Activated naive CD4-positive, alpha-beta T cell treated with anti-CD3 and anti-CD28 coated beads for 36 hours (primary cell): ENCODE measurements around the gene MARCHF10. TPM values are rescaled to one million over a fixed set of nuclear protein-coding genes. Genes with fewer than 3 reads are reported as not detected.
"Not testable (repeated sequence)": the region's sequence is repeated elsewhere in the genome, so short reads cannot be mapped to it uniquely, and the experiment has no call there.

Experiments
- CTCF ChIA-PET: fragments of 350-600 bp; sonication (Branson Sonifier 250); formaldehyde crosslinking; loops from one replicate; lab custom pipeline; 2021; ENCODE audit warnings: antibody characterized with exemption; lab: Charles Lee
- DNase-seq: peaks from one replicate; pipeline ENCODE4 v3.0.0-alpha.2; 2020
- H3K27ac Mint-ChIP-seq: one replicate; pipeline ENCODE4 v1.8.0; 2021; ENCODE audit warnings: mild to moderate bottlenecking, mixed read lengths
- H3K27me3 Mint-ChIP-seq: one replicate; pipeline ENCODE4 v1.8.0; 2021; ENCODE audit warnings: low read depth, mixed read lengths
- H3K36me3 Mint-ChIP-seq: one replicate; pipeline ENCODE4 v1.8.0; 2021; ENCODE audit warnings: low read depth, mixed read lengths
- H3K4me1 Mint-ChIP-seq: one replicate; pipeline ENCODE4 v1.8.0; 2021; ENCODE audit warnings: low read depth, mixed read lengths
- H3K4me3 Mint-ChIP-seq: one replicate; pipeline ENCODE4 v1.8.0; 2021; ENCODE audit warnings: mild to moderate bottlenecking, moderate library complexity, mixed read lengths
- H3K9me3 Mint-ChIP-seq: one replicate; pipeline ENCODE4 v1.8.0; 2021; ENCODE audit warnings: mixed read lengths
- intact Hi-C: fragments of 100-400 bp; cut with micrococcal nuclease; formaldehyde crosslinking; loops from one replicate; pipeline ENCODE4 v1.15.1; 2023
- total RNA-seq, 2 experiments: library from RNA; stranded (reverse); gene quantifications; one replicate each; pipeline ENCODE4 v1.2.3, GENCODE V29; 2021

Gene MARCHF10
- total RNA-seq, 2 experiments from 2014 or later = not detected

DNA sequence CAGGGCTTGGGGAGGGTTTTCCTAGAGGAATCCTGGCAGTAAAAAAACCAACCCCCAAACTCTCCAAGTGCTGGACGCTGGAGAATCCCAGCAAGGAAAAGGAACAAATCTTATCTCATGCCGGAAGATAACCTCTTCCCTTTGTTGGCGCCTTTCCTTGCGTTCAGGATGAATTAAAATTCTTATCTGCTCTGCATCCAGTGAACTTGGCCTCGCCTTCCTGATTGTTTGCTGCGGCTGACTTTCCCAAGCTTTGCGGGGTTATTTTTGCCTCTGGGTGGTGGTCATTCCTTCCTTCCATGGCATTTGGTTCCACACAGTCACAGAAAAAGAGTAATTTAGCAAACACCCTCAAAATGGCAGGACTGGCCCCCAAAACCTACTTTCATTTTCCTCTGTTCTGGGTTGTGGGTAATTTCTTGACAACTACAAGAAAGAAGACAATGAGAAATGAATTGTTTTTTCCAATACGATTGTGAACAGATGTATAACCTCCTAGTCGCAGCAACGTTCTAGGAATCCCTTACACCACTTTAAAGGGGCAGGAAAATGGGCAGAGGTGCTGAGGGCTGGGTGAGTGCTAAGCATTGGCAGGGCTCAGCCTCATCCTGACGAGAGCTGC lies 102.8 kb downstream of the MARCHF10 start:
- Mint-ChIP-seq H3K27me3 (peaks cover 34% of the 10 kb centered on the region), H3K4me1 (peaks cover 4% of the 10 kb centered on the region), H3K9me3 (peaks cover 3% of the 10 kb centered on the region), H3K36me3 (no peaks in the 10 kb centered on the region), H3K27ac (no peak overlapping the region), H3K4me3 (no peak overlapping the region)
- no peak for DNase-seq
- intact Hi-C loops = loop anchor here (10.0 kb wide), 1 partner anchor 150 kb away; no protein-coding TSS in a partner anchor
- CTCF ChIA-PET = no interaction called here

DNA sequence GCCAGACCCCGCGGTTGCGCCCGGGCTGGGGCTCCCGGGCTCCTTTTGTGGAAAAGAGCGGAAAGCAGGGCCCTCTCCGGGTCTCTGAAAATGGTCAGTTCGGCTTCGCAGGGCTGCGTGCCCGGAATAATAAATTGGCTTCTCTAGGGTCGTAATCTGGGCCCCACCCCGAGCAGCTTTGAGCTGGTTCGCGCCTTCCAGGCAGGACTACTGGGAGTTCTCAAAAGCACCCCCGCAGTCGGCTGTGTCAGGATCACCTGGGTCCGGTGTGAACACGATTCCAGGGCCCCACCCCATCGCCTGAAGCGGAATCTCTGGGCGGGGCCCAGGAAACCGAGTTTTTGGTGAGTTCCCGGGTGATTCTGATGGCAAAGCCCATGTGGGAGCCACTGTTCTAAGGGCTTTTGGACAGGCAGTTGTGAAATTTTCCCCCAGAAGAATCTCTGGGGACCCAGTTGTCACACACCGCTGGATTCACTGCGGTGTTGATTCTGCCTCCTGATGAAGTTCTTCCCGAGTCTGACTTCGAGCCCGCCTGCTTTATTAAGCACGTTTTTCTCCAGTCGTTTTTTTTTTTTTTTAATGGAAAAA lies 103.6 kb downstream of the MARCHF10 start:
- CTCF ChIA-PET = interaction anchor here (0.5 kb wide), 1 partner anchor 668 kb away, joined by 3 read pairs; no protein-coding TSS in a partner anchor
- Mint-ChIP-seq H3K9me3 (peaks cover 3% of the 10 kb centered on the region), H3K4me3 (peak overlapping the region; percentile 68), H3K27ac (no peak overlapping the region), H3K4me1 (peaks cover 4% of the 10 kb centered on the region), H3K27me3 (peaks cover 34% of the 10 kb centered on the region), H3K36me3 (no peaks in the 10 kb centered on the region)
- no peak for DNase-seq
- intact Hi-C loops = loop anchor here (1.0 to 10.0 kb wide), 3 partner anchors 20 to 264 kb away; no protein-coding TSS in a partner anchor

GRCh38 chr17:62703776-62704380 lies 104.2 kb downstream of the MARCHF10 start:
- peaks cover 34% of the 10 kb centered on the region for H3K27me3 Mint-ChIP-seq
- H3K36me3 Mint-ChIP-seq = no peaks in the 10 kb centered on the region
- peaks cover 3% of the 10 kb centered on the region for H3K9me3 Mint-ChIP-seq
- intact Hi-C loops = loop anchor here (1.0 to 10.0 kb wide), 4 partner anchors 20 to 702 kb away; no protein-coding TSS in a partner anchor
- DNase-seq = peak; percentile 71
- H3K4me3 Mint-ChIP-seq = peak overlapping the region; percentile 34
- no peak overlapping the region for H3K27ac Mint-ChIP-seq
- CTCF ChIA-PET = no interaction called here
- peaks cover 4% of the 10 kb centered on the region for H3K4me1 Mint-ChIP-seq

DNA sequence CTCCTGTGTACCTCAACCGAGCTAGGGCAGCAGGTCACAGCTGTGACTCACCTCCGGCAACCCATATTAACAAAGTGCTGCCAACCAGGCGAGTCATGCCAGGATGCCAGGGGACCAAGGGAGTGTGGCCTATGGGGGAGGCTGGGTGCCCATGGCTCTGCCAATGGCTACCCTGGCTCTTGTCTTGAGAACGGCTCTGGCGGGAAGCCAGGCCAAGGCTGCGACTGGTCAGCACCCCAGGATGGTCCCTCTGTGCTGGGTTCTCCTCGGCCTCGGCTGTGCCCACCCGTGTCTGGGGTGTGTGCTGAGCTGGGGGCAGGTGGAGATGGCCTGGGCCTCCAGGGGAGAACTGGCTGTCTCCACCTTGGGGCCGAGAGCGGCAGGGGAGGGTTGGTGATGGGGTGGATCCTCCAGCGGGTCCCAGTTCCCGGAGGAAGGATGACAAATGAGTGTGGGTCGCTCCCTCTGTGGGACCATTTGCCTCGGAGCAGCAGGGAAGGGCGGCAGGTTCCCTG lies 104.8 kb downstream of the MARCHF10 start:
- H3K27ac Mint-ChIP-seq = no peak overlapping the region
- intact Hi-C loops = loop anchor here (1.0 to 10.0 kb wide), 2 partner anchors 149 to 703 kb away; no protein-coding TSS in a partner anchor

GRCh38 chr17:62702746-62703260 lies 105.3 kb downstream of the MARCHF10 start:
- H3K4me1 Mint-ChIP-seq = peaks cover 4% of the 10 kb centered on the region
- CTCF ChIA-PET = interaction anchor here (0.6 to 1.0 kb wide), 3 partner anchors 11 to 22 kb away, joined by 3 to 4 read pairs (median 3); no protein-coding TSS in a partner anchor
- H3K9me3 Mint-ChIP-seq = no peaks in the 10 kb centered on the region
- intact Hi-C loops = loop anchor here (1.0 to 10.0 kb wide), 2 partner anchors 148 to 703 kb away; no protein-coding TSS in a partner anchor
- no peak overlapping the region for H3K27ac Mint-ChIP-seq
- H3K36me3 Mint-ChIP-seq = no peaks in the 10 kb centered on the region
- peak overlapping the region; percentile 9 for H3K4me3 Mint-ChIP-seq
- H3K27me3 Mint-ChIP-seq = peaks cover 34% of the 10 kb centered on the region
- no peak for DNase-seq

More for the DNA sequence above, 104.8 kb downstream of the MARCHF10 start:
- CTCF ChIA-PET = interaction anchor here (0.6 to 1.0 kb wide), 3 partner anchors 10 to 21 kb away, joined by 3 to 4 read pairs (median 3); no protein-coding TSS in a partner anchor
- H3K4me1 Mint-ChIP-seq = peaks cover 4% of the 10 kb centered on the region
- peak; percentile 32 for DNase-seq
- H3K27me3 Mint-ChIP-seq = peaks cover 34% of the 10 kb centered on the region
- no peaks in the 10 kb centered on the region for H3K36me3 Mint-ChIP-seq
- peak overlapping the region; percentile 34 for H3K4me3 Mint-ChIP-seq
- H3K9me3 Mint-ChIP-seq = no peaks in the 10 kb centered on the region

DNA sequence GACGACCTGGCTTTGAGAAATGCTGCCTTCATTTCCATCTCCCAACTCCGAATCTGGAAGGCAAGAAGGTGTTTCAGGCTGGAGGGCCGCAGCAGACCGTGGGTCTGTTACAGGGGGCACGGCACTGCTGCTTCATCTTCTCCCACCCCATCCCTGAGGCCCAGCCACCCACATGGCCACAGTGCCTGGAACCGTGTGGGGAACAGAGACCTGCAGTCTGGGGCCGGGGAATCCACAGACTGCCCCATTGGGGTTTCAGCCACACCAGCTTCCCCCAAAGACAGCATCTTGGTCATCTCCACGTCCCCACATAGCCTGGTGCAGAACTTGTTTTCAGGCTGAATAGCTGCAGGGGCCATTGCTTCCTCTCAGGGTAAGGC lies 106.4 kb downstream of the MARCHF10 start:
- Mint-ChIP-seq H3K4me3 (no peak overlapping the region), H3K27ac (no peak overlapping the region), H3K27me3 (peaks cover 28% of the 10 kb centered on the region), H3K36me3 (no peaks in the 10 kb centered on the region), H3K9me3 (no peaks in the 10 kb centered on the region), H3K4me1 (peaks cover 4% of the 10 kb centered on the region)
- DNase-seq = no peak
- intact Hi-C loops = loop anchor here (10.0 kb wide), 1 partner anchor 147 kb away; no protein-coding TSS in a partner anchor
- CTCF ChIA-PET = interaction anchor here (1.6 kb wide), 1 partner anchor 280 kb away, joined by 3 read pairs; no protein-coding TSS in a partner anchor

DNA sequence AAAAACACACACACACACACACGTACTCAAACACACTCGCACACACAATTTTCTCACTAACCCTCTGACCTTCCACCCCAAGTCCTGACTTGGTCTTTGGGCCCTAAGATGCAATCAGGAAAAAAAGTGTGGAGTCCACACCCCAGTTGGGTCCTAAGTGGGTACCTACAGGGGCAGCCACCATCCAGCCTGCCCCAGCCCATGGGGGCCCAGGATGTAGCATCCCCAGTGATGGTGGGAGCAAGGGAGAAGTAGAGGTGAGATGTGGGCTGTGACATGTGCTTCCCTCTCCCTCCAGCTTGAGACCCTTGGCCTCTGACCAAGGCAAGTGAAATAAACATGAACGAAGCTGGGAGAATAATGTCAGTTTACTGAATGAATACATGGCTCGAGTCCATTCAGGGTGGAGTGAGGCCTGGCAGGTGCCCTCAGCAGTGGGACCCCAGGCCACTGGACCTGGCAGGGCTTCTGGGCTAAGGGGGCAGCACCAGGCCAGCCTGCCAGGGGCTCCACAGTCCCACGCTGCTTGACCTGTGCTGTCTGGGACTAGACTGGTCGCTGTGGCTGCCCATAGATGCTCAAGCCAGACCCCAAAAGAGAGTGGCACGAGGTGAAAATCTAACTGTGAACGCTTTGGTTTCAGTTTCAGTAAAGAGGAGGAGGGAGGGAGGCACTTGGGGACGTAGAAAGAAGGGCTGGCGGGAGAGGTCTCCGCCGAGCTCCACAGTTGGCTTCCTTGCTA lies 107.0 kb downstream of the MARCHF10 start:
- H3K36me3 Mint-ChIP-seq = no peaks in the 10 kb centered on the region
- no peaks in the 10 kb centered on the region for H3K9me3 Mint-ChIP-seq
- intact Hi-C loops = loop anchor here (10.0 kb wide), 1 partner anchor 146 kb away; no protein-coding TSS in a partner anchor
- no peak overlapping the region for H3K27ac Mint-ChIP-seq
- H3K4me1 Mint-ChIP-seq = peaks cover 4% of the 10 kb centered on the region
- DNase-seq = no peak
- peaks cover 23% of the 10 kb centered on the region for H3K27me3 Mint-ChIP-seq
- H3K4me3 Mint-ChIP-seq = no peak overlapping the region
- CTCF ChIA-PET = interaction anchor here (0.8 to 1.6 kb wide), 3 partner anchors 148 to 778 kb away, joined by 3 to 4 read pairs (median 3); no protein-coding TSS in a partner anchor

- DNase-seq, H3K4me1 Mint-ChIP-seq, H3K4me3 Mint-ChIP-seq, H3K9me3 Mint-ChIP-seq, H3K27ac Mint-ChIP-seq, H3K36me3 Mint-ChIP-seq, CTCF ChIA-PET, intact Hi-C loops: not testable (repeated sequence)
- peaks cover 14% of the 10 kb centered on the region for H3K27me3 Mint-ChIP-seq
These were observed 109.7 kb downstream of the MARCHF10 start for GRCh38 chr17:62698459-62698858.

DNA sequence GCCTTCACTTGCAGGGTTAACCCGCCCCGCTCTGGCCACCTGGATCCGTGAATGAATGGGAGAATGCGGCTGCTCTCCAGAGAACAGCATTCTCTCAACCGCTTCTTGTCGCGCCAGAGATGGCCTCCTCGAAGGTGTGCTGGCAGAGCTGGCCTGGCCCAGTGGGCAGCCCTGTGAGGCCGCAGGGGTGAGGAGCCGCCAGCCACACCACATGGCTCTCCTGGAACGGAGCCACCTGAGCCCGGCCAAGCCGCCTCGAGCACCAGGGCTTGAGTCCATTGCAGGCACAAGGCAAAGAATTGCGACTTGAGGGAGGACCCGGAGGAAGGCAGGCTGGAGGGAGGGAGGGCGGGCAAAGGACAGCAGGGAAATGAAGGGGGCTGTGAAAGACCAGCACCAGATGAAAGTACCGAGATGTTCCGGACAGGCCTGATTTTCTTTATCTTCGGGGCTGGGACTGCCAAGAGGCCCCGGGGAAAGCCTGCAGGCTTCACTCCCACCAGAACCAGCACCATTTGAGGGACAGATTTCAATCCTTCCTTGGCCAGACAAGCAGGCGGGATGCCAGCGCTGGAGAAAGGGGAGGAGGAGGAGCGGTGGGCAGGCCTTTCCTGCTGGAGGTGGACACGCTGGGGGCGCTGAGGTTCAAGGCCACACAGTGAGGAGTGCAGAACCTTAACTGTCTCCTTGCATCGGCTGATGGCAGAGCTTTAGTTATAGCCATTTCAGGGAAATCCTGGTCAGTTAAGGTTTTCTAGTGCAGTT lies 111.2 kb downstream of the MARCHF10 start:
- DNase-seq = no peak
- Mint-ChIP-seq H3K4me1 (no peaks in the 10 kb centered on the region), H3K36me3 (no peaks in the 10 kb centered on the region), H3K27me3 (peaks cover 8% of the 10 kb centered on the region), H3K27ac (no peak overlapping the region), H3K9me3 (no peaks in the 10 kb centered on the region), H3K4me3 (no peak overlapping the region)
- intact Hi-C loops = no loop called here
- CTCF ChIA-PET = no interaction called here

- no peaks in the 10 kb centered on the region for H3K9me3 Mint-ChIP-seq
- no peaks in the 10 kb centered on the region for H3K4me1 Mint-ChIP-seq
- CTCF ChIA-PET = no interaction called here
- H3K4me3 Mint-ChIP-seq = no peak overlapping the region
- H3K36me3 Mint-ChIP-seq = no peaks in the 10 kb centered on the region
- DNase-seq = no peak
- H3K27ac Mint-ChIP-seq = no peak overlapping the region
- intact Hi-C loops = no loop called here
- peaks cover 4% of the 10 kb centered on the region for H3K27me3 Mint-ChIP-seq
These were observed 111.9 kb downstream of the MARCHF10 start for GRCh38 chr17:62696256-62696655.
